Measurements from ENCODE around the gene SCAI. TPM values are rescaled to one million over a fixed set of nuclear protein-coding genes. Genes with fewer than 3 reads are reported as not detected.
"Not testable (repeated sequence)": the region's sequence is repeated elsewhere in the genome, so short reads cannot be mapped to it uniquely, and the experiment has no call there.

Gene SCAI
- total RNA-seq, 4 donors from 2014 or later, result 5.6 to 10.4 (median 7.8) TPM

- TF ChIP-seq EP300 (IDR thresholded peaks at IDR 0.05) (no peak), POLR2A (IDR thresholded peaks at IDR 0.05; ENCODE audit: low read depth) (no peak), POLR2AphosphoS5 (IDR thresholded peaks at IDR 0.05) (peak in 1 of 2 donors; percentile 58), CTCF (IDR thresholded peaks at IDR 0.05) (no peak)
- peaks cover 0 to 15% (median 11%) of the 10 kb centered on the region in 4 donors for H3K4me1 ChIP-seq
- 77% methylated on average over 2 of the region's 2 CpGs for WGBS
- peak; percentile 94 for DNase-seq (ENCODE audit: extremely low spot score)
- intact Hi-C loops (cut with DNase I), result no loop called here
- H3K36me3 ChIP-seq, result no peaks in the 10 kb centered on the region
- no peak overlapping the region for H3K4me3 ChIP-seq
- no peaks in the 10 kb centered on the region for H3K9me3 ChIP-seq
- peak overlapping the region; percentile 16 to 34 (median 28) for H3K27ac ChIP-seq (replicated peaks in 1 of 4)
- no peaks in the 10 kb centered on the region for H3K27me3 ChIP-seq
Measured at GRCh38 chr9:125126019-125126746, 17.1 kb downstream of the SCAI start.

GRCh38 chr9:125125523-125125922 lies 17.8 kb downstream of the SCAI start:
- peak; percentile 17 for DNase-seq (ENCODE audit: extremely low spot score)
- H3K27ac ChIP-seq (replicated peaks in 1 of 4), result peak overlapping the region; percentile 2 to 30 (median 16)
- 83% methylated on average over 7 of the region's 7 CpGs for WGBS
- intact Hi-C loops (cut with DNase I), result no loop called here
- H3K27me3 ChIP-seq, result no peaks in the 10 kb centered on the region
- no peaks in the 10 kb centered on the region for H3K36me3 ChIP-seq
- H3K4me1 ChIP-seq, result peaks cover 0 to 15% (median 11%) of the 10 kb centered on the region in 4 donors
- H3K4me3 ChIP-seq, result no peak overlapping the region
- TF ChIP-seq EP300 (IDR thresholded peaks at IDR 0.05), result no peak
- no peak for TF ChIP-seq CTCF (IDR thresholded peaks at IDR 0.05)
- TF ChIP-seq POLR2A (IDR thresholded peaks at IDR 0.05; ENCODE audit: low read depth), result no peak
- TF ChIP-seq POLR2AphosphoS5 (IDR thresholded peaks at IDR 0.05), result no peak
- H3K9me3 ChIP-seq, result no peaks in the 10 kb centered on the region

- TF ChIP-seq POLR2AphosphoS5 (IDR thresholded peaks at IDR 0.05) (no peak), EP300 (IDR thresholded peaks at IDR 0.05) (no peak), POLR2A (IDR thresholded peaks at IDR 0.05; ENCODE audit: low read depth) (no peak), CTCF (IDR thresholded peaks at IDR 0.05) (no peak)
- intact Hi-C loops (cut with DNase I), result no loop called here
- 63% methylated on average over 2 of the region's 2 CpGs for WGBS
- H3K36me3 ChIP-seq, result no peaks in the 10 kb centered on the region
- no peak overlapping the region for H3K27ac ChIP-seq (replicated peaks in 1 of 4)
- H3K9me3 ChIP-seq, result no peaks in the 10 kb centered on the region
- no peak overlapping the region for H3K4me3 ChIP-seq
- H3K27me3 ChIP-seq, result no peaks in the 10 kb centered on the region
- no peak for DNase-seq (ENCODE audit: extremely low spot score)
- H3K4me1 ChIP-seq, result peaks cover 0 to 7% (median 7%) of the 10 kb centered on the region in 4 donors
Measured at GRCh38 chr9:125121146-125121545, 22.2 kb downstream of the SCAI start.

- 62% methylated on average over 4 of the region's 4 CpGs for WGBS
- peaks cover 0 to 7% (median 0%) of the 10 kb centered on the region in 4 donors for H3K4me1 ChIP-seq
Measured at GRCh38 chr9:125119643-125120286, 23.6 kb downstream of the SCAI start.

GRCh38 chr9:125118696-125119095 lies 24.6 kb downstream of the SCAI start:
- DNase-seq (ENCODE audit: extremely low spot score); H3K36me3 ChIP-seq; intact Hi-C loops (cut with DNase I); H3K4me3 ChIP-seq; H3K4me1 ChIP-seq; H3K27ac ChIP-seq (replicated peaks in 1 of 4); H3K27me3 ChIP-seq; H3K9me3 ChIP-seq: not testable (repeated sequence)
- 92% methylated on average over 2 of the region's 2 CpGs for WGBS

More at GRCh38 chr9:125119643-125120286, 23.6 kb downstream of the SCAI start:
- Histone ChIP-seq H3K36me3 (no peaks in the 10 kb centered on the region), H3K4me3 (no peak overlapping the region), H3K27me3 (no peaks in the 10 kb centered on the region), H3K9me3 (no peaks in the 10 kb centered on the region), H3K27ac (replicated peaks in 1 of 4) (no peak overlapping the region)
- DNase-seq (ENCODE audit: extremely low spot score), result peak; percentile 74
- TF ChIP-seq POLR2A (IDR thresholded peaks at IDR 0.05; ENCODE audit: low read depth) (no peak), EP300 (IDR thresholded peaks at IDR 0.05) (no peak), CTCF (IDR thresholded peaks at IDR 0.05) (no peak), POLR2AphosphoS5 (IDR thresholded peaks at IDR 0.05) (no peak)
- intact Hi-C loops (cut with DNase I), result no loop called here

- 99% methylated on average over 4 of the region's 4 CpGs for WGBS
- H3K4me3 ChIP-seq; H3K27ac ChIP-seq (replicated peaks in 1 of 4); H3K4me1 ChIP-seq; DNase-seq (ENCODE audit: extremely low spot score); H3K27me3 ChIP-seq; H3K9me3 ChIP-seq; intact Hi-C loops (cut with DNase I); H3K36me3 ChIP-seq: not testable (repeated sequence)
Measured at GRCh38 chr9:125114503-125114902, 28.8 kb downstream of the SCAI start.
